Activated naive CD4-positive, alpha-beta T cell (primary cell): ENCODE results near the gene MAPKAPK2.
"Not testable (repeated sequence)": the region's sequence is repeated elsewhere in the genome, so short reads cannot be mapped to it uniquely, and the experiment has no call there.

ENCODE experiments used
- DNase-seq, 4 experiments: peaks; one replicate each; lab custom pipeline; 2025; lab: John Stamatoyannopoulos, UW

The MAPKAPK2 gene

DNA sequence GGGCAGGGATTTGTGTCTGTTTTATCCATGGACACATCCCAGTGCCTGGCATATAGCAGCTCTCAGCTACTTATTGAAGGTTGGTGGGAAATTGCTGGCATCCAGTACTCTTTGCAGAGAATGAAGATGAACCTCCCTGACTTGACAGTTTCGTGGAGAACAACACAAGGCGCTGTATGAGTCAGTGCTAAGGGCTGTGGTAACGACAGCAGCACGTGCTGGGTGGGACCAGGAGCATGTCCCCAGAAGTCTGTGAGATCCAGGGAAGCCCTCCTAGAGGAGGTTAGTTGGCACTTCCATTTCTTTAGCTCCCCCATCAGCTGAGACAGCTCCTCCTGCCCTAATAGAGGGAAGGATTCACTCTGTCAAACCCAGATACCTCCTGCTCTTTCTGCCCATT is 60.0 kb downstream of the MAPKAPK2 start:
- no peak for DNase-seq

- DNase-seq: no peak
Measured at GRCh38 chr1:206745301-206745700, 60.6 kb downstream of the MAPKAPK2 start.

GRCh38 chr1:206748348-206749030 is 63.8 kb downstream of the MAPKAPK2 start:
- DNase-seq: no peak

DNA sequence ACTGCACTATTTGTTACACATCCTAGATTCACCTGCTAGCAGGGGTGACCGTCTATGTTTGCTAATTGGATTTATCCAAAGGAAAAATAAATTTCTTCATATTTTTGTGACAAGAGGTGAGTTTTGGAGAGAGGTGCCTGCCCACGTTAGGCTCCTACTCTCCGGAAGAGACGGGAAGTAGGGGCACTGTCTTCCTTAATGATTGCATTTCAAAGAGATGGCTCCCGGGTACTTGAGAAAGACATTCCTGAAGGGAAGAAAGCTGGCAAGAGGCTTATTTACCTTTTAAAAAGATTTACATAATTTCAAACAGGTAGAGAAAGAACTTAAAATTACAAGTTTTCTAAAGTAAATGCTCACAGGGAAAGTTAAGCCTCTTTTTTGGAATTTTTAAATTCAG is 67.2 kb downstream of the MAPKAPK2 start:
- DNase-seq: no peak

DNA sequence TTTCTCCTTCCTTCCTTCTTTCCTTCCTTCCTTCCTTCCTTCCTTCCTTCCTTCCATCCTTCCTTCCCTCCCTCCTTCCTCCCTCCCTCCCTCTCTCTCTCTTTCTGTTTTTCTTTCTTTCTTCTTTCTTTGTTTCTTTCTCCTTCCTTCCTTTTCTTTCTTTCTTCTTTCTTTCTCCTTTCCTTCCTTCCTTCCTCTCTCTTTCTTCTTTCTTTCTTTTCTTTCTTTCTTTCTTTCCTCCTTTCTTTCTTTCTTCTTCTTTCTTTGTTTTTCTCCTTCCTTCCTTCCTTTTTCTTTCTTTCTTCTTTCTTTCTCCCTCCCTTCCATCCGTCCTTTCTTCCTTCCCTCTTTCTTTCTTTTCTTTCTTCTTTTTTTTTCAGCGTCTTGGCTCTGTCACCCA is 67.8 kb downstream of the MAPKAPK2 start:
- no peak for DNase-seq

- DNase-seq: no peak
Measured at GRCh38 chr1:206753141-206753540, 68.4 kb downstream of the MAPKAPK2 start.

DNA sequence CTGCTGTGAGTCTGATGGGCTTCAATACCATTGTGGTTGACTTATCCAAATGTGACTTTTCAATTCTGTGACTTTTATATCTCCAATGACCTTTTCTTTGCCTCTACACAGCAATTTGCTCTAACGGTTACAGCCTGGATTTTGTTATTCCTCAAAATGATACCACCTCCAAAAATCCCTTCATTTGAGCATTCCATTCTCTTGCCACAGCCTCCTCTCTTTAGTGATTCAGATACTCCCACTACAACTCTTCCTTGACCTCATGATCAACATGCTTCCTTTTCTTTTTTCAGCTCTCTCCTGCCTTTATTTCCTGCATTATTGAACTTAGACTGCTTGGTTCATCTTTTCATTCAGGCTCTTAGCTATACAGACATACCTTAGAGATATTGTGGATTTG is 69.3 kb downstream of the MAPKAPK2 start:
- DNase-seq: no peak

GRCh38 chr1:206757524-206758266 is 73.0 kb downstream of the MAPKAPK2 start:
- DNase-seq: peak in 1 of 4 experiments; percentile 13

GRCh38 chr1:206760590-206760989 is 75.9 kb downstream of the MAPKAPK2 start:
- no peak for DNase-seq

DNA sequence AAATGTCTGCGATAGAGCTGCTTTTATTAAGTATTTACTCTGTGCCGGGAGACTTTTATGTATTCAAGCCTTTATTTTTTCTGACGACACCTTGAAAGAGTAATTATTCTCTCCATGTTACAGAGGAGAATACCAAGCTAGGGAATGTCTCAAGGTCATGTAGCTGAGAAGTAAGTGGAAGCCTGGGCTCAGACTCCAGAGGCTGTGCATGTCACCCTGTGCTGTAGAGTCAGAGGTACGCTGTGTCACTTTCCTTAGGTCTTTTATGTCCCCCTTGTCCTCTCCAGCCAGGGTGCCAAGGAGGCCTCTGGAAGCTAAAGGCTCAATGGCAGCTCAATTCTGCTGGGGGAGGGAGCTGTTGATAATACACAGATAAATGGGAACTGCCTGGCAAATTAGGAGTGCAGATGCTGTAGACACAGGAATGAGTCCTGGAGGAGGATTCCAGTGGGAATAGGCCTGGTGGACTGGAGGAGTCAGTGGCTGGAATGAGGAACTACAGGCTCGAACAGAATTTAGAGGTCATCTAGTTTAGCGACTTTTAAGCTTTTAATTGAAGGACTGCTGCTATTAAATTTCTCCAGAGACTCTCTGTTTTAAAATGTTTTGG is 76.6 kb downstream of the MAPKAPK2 start:
- no peak for DNase-seq

- DNase-seq: not testable (repeated sequence)
Measured at GRCh38 chr1:206762741-206763364, 78.1 kb downstream of the MAPKAPK2 start.

GRCh38 chr1:206765771-206766170 is 81.1 kb downstream of the MAPKAPK2 start:
- not testable (repeated sequence) for DNase-seq

DNA sequence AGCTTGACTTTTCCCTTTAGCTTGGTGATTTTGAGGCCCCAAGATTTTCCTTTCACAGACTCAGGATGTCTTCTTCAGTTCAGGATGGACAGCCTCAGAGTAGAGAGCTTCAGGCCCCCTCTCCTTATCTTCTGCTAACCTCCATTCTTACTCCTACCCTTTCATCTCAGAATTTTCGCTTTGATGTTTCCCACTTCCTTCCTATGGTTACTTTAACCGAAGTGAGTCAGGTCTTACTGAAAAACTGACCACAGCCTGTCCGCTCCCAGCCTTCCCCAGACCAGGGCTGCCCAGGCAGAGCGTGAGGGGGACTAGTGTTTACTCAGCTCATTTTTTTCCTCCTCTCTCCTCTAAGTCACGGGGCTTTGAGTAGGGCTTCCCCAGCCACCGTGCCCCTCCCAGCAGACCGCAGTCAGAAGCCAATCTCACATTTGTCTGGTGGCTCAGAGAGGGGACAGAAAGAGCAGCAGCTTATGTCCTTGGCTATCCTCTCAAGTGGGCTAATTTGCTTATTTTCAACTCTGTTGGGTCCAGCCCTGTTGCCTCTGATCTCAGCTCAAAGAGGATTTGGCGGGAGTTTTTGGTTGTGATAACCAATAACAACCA is 81.6 kb downstream of the MAPKAPK2 start:
- DNase-seq: peak in 3 of 4 experiments; percentile 14 to 43 (median 40)

GRCh38 chr1:206768472-206769303 is 84.0 kb downstream of the MAPKAPK2 start:
- no peak for DNase-seq

DNA sequence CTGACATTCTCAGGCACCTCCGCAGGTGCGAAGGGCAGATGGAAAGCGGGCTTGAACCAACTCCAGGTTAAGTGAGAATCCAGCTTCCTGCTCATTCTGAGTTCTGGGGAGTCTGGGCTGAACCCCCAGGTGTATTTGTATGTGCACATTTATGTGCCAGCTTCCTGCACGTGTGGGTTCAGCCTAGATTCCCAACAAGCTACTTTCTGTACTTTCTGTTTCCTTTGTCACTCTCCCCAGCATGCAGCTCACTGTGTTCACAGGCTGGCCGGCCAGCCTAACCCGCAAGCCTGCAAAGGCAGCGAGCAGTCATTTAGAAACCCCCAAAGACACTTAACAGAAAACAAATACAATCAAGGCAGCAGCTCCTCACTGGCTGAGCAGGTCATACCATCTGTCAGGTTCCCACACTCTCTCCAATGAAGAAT is 84.6 kb downstream of the MAPKAPK2 start:
- DNase-seq: no peak

DNA sequence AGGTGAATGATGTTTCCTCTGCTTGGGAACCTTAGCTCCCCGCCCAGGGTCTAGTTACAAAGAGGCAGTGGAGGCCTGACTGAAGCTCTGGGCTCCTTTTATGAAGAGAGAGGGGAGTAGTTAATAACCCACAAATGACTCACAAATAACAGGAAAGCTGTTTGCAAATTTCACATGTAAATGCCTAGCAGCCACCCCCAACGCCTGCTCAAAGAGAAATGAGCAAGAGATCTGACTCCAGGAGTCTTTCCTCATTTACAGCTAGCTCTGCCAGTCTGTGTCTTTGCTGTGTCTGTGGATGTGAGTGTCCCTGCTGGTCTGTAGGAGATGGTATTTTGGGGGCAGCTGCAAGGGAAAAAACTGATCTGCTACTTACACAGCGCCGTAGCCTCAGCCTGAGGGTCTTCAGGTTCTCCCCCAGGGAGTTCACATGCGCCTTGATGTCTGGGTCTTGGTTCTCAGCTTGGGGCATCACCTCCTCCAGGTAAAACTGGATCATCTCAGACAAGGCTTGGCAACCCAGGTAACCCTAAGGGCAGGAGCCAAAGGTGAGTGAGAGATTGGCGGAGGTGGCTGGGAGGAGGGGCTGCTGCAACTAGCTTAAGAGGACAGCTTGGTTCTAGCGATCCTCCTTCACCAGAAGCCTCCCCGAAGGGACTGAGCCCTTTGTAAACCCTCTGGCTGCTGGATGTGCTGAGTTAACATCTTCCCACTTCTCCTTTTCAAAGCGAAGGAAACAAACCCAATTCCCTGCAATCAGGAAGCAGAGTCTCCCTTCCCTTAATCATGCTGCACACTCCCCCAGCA is 86.0 kb downstream of the MAPKAPK2 start, which contains the start of gene IL19:
Gene IL19 (plus strand): TSS at position 243 of the 807 bp plus-strand sequence. CDS start 65,890 bp downstream, outside the sequence.
- no peak for DNase-seq

DNA sequence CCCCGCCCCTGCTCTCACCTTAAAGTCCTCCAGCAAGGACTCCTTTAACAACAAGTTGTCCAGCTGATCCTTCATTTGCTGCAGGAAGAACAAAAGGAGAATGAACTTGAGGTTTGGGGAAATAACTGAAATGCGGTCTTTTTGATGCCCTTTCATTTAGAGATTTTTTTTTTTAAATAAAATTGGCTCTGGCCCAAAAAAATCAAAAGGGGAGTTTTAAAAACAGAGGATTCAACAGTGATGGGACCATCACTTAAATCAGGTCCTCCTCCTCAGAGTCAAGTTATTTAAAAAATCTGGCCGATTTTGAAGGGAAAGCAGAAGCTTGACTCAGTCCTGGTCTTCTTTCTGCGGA is 86.6 kb downstream of the MAPKAPK2 start:
- DNase-seq: no peak

GRCh38 chr1:206772243-206772937 is 87.7 kb downstream of the MAPKAPK2 start, which contains the start of gene IL10:
IL10 (minus strand) TSS chr1:206772494; CDS start chr1:206772435, 59 bp downstream.
- DNase-seq: no peak

GRCh38 chr1:206774093-206774492 is 89.4 kb downstream of the MAPKAPK2 start:
- no peak for DNase-seq

DNA sequence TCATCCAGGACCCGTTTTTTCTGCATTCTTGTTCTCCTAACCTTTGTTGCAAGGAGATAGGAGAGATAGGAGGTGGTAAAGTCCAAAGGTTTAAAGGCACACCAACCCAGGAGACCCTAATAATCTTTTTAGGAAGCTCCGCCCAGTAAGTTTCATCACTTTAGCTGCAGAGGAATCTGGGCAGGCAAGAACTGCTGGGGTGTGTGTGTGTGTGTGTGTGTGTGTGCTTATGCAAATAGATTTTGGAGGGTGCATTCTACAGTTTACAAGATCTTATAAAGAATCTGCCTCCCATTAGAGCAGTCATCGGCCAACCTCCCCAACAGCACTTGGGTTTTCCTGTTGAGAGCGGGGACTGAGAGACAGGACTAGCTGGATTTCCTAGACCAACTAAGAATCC is 91.5 kb downstream of the MAPKAPK2 start:
- DNase-seq: no peak
